Activated B cell treated with CpG ODN at 0.5 μM for 24 hours (primary cell): ENCODE data around the gene PCBD1. TPM values are rescaled to one million over a fixed set of nuclear protein-coding genes. Genes with fewer than 3 reads are reported as not detected.
A peak's percentile ranks its signal among the peaks of the same experiment; 100 is the strongest.

Source experiments
- ATAC-seq: fragments of 200-7000 bp; cut with Tn5 transposase; one replicate; pipeline ENCODE4 v1.10.0; 2021; ENCODE audit warnings: low read depth, mild to moderate bottlenecking, moderate library complexity
- CTCF ChIA-PET: fragments of 350-600 bp; sonication (Branson Sonifier 250); formaldehyde crosslinking; loops from one replicate; lab custom pipeline; 2021; ENCODE audit warnings: antibody characterized with exemption; lab: Charles Lee
- POLR2A ChIA-PET: fragments of 350-600 bp; sonication (Branson Sonifier 250); formaldehyde crosslinking; loops from one replicate; lab custom pipeline; 2021; ENCODE audit warnings: antibody characterized with exemption; lab: Charles Lee
- DNase-seq: peaks from one replicate; pipeline ENCODE4 v3.0.0; 2022
- H3K27ac Mint-ChIP-seq: one replicate; pipeline ENCODE4 v1.8.0; 2020; ENCODE audit warnings: mixed read lengths
- H3K27me3 Mint-ChIP-seq: one replicate; pipeline ENCODE4 v1.8.0; 2021; ENCODE audit warnings: mixed read lengths
- H3K36me3 Mint-ChIP-seq: one replicate; pipeline ENCODE4 v1.8.0; 2021; ENCODE audit warnings: low read depth, mixed read lengths
- H3K4me1 Mint-ChIP-seq: one replicate; pipeline ENCODE4 v1.8.0; 2021; ENCODE audit warnings: mixed read lengths
- H3K4me3 Mint-ChIP-seq: one replicate; pipeline ENCODE4 v1.8.0; 2020; ENCODE audit warnings: mild to moderate bottlenecking, mixed read lengths
- H3K9me3 Mint-ChIP-seq: one replicate; pipeline ENCODE4 v1.8.0; 2020; ENCODE audit warnings: mixed read lengths
- CTCF ChIP-seq: fragments of 200-600 bp; IDR thresholded peaks from one replicate; pipeline ENCODE4 v1.8.0; 2022; ENCODE audit warnings: antibody characterized with exemption, mild to moderate bottlenecking
- intact Hi-C: fragments of 100-400 bp; cut with micrococcal nuclease; formaldehyde crosslinking; loops from one replicate; pipeline ENCODE4 v1.15.1; 2024
- total RNA-seq: library from RNA; stranded (reverse); gene quantifications from 2 replicates; pipeline ENCODE4 v1.2.3, GENCODE V29; 2022

Gene PCBD1
- 37.3 and 41.4 TPM in 2 replicates for total RNA-seq

GRCh38 chr10:70887804-70888800 is at the start of gene PCBD1:
TSS of gene PCBD1 (minus strand) at chr10:70888565. CDS start at chr10:70888533, 32 bp downstream.
- H3K4me1 Mint-ChIP-seq = peaks cover 8% of the 10 kb centered on the region
- ATAC-seq = peak; percentile 92
- H3K4me3 Mint-ChIP-seq = peak within 1 kb of the TSS; percentile 84
- POLR2A ChIA-PET = interaction anchor here (0.5 to 1.8 kb wide), 4 partner anchors 9 to 359 kb away, joined by 3 to 5 read pairs (median 3); no protein-coding TSS in a partner anchor
- H3K27ac Mint-ChIP-seq = peak within 1 kb of the TSS; percentile 76
- peak; percentile 73 for DNase-seq
- no peaks in the 10 kb centered on the region for H3K27me3 Mint-ChIP-seq
- CTCF ChIA-PET = no interaction called here
- intact Hi-C loops = loop anchor here (1.0 to 10.0 kb wide), 4 partner anchors 73 to 743 kb away; partner anchors contain the start of genes EIF4EBP2, PPA1, SGPL1 and TYSND1
- no peak for TF ChIP-seq CTCF
- no peaks in the 10 kb centered on the region for H3K9me3 Mint-ChIP-seq
- peaks cover 22% of the 10 kb centered on the region for H3K36me3 Mint-ChIP-seq

- H3K27me3 Mint-ChIP-seq = peaks cover 8% of the 10 kb centered on the region
- DNase-seq (no peak), ATAC-seq (no peak)
- H3K36me3 Mint-ChIP-seq = no peaks in the 10 kb centered on the region
- H3K9me3 Mint-ChIP-seq = no peaks in the 10 kb centered on the region
- H3K4me3 Mint-ChIP-seq = no peak overlapping the region
- POLR2A ChIA-PET = no interaction called here
- no peak for TF ChIP-seq CTCF
- H3K27ac Mint-ChIP-seq = no peak overlapping the region
- H3K4me1 Mint-ChIP-seq = no peaks in the 10 kb centered on the region
- intact Hi-C loops = no loop called here
- CTCF ChIA-PET = no interaction called here
Measured at GRCh38 chr10:70937661-70938060, 49.3 kb upstream of the PCBD1 start.

GRCh38 chr10:70936111-70936510 is 47.7 kb upstream of the PCBD1 start:
- ChIA-PET CTCF (no interaction called here), POLR2A (no interaction called here)
- ATAC-seq (no peak), DNase-seq (no peak)
- TF ChIP-seq CTCF = no peak
- intact Hi-C loops = no loop called here
- Mint-ChIP-seq H3K4me3 (no peak overlapping the region), H3K27ac (no peak overlapping the region), H3K27me3 (peaks cover 8% of the 10 kb centered on the region), H3K4me1 (no peaks in the 10 kb centered on the region), H3K9me3 (no peaks in the 10 kb centered on the region), H3K36me3 (no peaks in the 10 kb centered on the region)

- Mint-ChIP-seq H3K4me3 (no peak overlapping the region), H3K9me3 (no peaks in the 10 kb centered on the region), H3K27ac (no peak overlapping the region), H3K4me1 (no peaks in the 10 kb centered on the region), H3K36me3 (no peaks in the 10 kb centered on the region), H3K27me3 (peaks cover 8% of the 10 kb centered on the region)
- no peak for DNase-seq
- ATAC-seq = no peak
- TF ChIP-seq CTCF = no peak
- intact Hi-C loops = no loop called here
- CTCF ChIA-PET = no interaction called here
- POLR2A ChIA-PET = no interaction called here
Measured at GRCh38 chr10:70935631-70936030, 47.3 kb upstream of the PCBD1 start.

- no peaks in the 10 kb centered on the region for H3K36me3 Mint-ChIP-seq
- no peak for ATAC-seq
- no peaks in the 10 kb centered on the region for H3K9me3 Mint-ChIP-seq
- no peak overlapping the region for H3K27ac Mint-ChIP-seq
- TF ChIP-seq CTCF = no peak
- peaks cover 8% of the 10 kb centered on the region for H3K27me3 Mint-ChIP-seq
- intact Hi-C loops = no loop called here
- H3K4me3 Mint-ChIP-seq = no peak overlapping the region
- POLR2A ChIA-PET = no interaction called here
- DNase-seq = no peak
- CTCF ChIA-PET = no interaction called here
- H3K4me1 Mint-ChIP-seq = no peaks in the 10 kb centered on the region
Measured at GRCh38 chr10:70935125-70935625, 46.8 kb upstream of the PCBD1 start.
